GM12864 (cell line): Measurements from ENCODE around the gene CHN2.

Source experiments
- DNase-seq: peaks from one replicate; pipeline ENCODE4 v3.0.0-alpha.2; 2011; ENCODE audit warnings: low read depth
- H3K4me3 ChIP-seq: 2 replicates; pipeline ENCODE4 v1.5.1; 2011; ENCODE audit warnings: mild to moderate bottlenecking, low read depth, low read length, control low read depth
- TF ChIP-seq, protein P1 (sequence below): IDR thresholded peaks from 2 replicates; pipeline ENCODE4 v1.5.1; 2011; ENCODE audit warnings: low read depth, mild to moderate bottlenecking, moderate library complexity, low read length, control low read depth, inconsistent platforms; ENCODE audit errors: missing control alignments

The CHN2 gene

DNA sequence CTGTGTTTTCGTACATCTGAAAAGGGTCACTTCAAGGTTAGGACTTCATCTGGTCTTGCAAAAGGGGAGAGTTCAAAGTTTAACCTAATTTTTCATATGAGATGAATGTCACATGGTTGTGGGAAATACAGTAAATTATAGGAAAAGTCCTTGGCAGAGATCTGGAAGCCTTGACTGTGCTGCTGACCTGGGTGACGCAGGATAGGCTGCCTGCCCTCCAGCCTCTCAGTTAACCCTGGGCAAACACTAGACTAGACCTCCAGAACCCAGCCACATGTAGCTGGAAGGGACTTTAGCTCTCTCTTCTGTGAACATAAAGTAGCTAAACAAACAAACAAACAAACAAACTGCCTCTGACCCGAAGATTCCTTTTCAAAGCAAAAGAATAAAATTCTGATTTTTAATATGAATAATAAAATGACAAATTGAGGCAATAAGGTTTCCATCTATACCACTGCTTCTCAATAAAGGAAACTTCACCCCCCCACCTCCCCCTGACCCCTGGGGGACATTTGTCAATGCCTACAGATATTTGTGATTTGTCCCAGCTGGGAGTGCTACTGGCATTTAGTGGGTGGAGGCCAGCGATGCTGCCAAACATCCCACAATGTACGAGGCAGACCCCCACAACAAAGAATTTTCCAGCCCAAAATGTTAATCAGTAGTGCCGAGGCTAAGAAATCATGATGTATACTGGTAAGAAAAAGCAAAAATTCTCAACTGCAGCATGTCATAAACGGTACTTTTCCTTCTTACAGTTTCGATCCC is 293.8 kb downstream of the CHN2 start:
- no peak for DNase-seq
- TF ChIP-seq, protein P1, sequence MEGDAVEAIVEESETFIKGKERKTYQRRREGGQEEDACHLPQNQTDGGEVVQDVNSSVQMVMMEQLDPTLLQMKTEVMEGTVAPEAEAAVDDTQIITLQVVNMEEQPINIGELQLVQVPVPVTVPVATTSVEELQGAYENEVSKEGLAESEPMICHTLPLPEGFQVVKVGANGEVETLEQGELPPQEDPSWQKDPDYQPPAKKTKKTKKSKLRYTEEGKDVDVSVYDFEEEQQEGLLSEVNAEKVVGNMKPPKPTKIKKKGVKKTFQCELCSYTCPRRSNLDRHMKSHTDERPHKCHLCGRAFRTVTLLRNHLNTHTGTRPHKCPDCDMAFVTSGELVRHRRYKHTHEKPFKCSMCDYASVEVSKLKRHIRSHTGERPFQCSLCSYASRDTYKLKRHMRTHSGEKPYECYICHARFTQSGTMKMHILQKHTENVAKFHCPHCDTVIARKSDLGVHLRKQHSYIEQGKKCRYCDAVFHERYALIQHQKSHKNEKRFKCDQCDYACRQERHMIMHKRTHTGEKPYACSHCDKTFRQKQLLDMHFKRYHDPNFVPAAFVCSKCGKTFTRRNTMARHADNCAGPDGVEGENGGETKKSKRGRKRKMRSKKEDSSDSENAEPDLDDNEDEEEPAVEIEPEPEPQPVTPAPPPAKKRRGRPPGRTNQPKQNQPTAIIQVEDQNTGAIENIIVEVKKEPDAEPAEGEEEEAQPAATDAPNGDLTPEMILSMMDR: no peak
- H3K4me3 ChIP-seq: no peak overlapping the region

DNA sequence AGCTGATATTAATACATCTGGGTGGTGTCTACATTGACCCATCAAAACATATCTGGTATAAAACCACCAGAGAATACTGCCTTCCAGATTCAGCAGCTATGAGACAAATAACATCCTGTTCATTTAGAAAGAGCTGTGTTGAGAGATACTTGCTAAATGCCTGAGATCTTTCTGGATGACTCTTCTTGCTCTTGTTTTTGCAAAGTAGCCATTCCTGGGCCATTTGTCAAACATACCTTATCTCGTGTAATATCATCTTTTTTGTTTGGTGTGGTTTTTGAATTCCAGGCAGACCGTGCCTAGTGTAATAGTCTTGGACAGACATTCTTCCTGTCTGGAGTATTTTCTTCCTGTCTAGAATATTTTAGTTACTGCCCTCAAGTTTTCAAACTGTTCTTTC is 294.4 kb downstream of the CHN2 start:
- TF ChIP-seq, protein P1: no peak
- DNase-seq: no peak
- no peak overlapping the region for H3K4me3 ChIP-seq

DNA sequence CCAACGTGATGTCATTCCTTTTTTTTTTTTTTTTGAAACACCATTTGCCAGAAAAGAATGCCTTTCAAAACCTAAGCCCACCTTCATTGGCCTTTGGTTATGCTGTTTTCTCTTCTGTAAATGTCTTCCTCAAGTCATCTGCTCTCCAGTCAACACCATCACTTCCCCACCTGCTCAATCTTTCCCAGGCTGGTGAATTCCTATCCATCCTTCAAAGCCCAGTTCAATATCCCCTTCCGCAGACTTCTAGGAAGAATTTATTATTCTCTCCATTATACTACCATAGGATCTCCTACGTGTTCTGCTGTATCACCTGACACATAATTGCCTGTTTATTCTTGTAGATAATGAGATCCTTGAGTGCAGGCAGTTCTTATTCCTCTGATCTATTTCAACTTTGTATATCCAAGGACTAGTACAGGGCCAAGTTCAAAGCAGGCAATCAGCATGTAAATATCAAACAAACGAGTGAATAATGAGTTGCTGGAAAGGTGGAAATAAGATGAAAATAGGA is 295.6 kb downstream of the CHN2 start:
- no peak overlapping the region for H3K4me3 ChIP-seq
- DNase-seq: no peak
- TF ChIP-seq, protein P1: no peak

DNA sequence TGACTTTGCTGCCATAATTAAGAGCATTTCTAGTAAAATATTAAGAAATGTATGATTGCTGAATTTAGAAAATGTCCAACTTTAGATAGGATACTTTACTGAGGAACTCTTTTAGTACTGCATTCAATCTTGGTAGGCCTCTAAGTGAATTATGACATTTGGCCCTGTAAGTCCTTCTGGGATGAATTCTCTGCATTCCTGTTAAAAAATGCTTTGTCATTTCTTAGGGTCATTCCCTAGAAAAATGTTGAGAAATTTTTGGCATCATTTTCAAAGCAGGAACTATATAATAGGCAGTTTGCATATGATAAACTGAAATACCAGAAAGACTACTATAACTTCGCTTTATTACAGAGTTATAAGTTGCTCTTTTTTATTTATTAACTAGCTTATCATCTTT is 299.8 kb downstream of the CHN2 start:
- DNase-seq: no peak
- TF ChIP-seq, protein P1: no peak
- H3K4me3 ChIP-seq: no peak overlapping the region

DNA sequence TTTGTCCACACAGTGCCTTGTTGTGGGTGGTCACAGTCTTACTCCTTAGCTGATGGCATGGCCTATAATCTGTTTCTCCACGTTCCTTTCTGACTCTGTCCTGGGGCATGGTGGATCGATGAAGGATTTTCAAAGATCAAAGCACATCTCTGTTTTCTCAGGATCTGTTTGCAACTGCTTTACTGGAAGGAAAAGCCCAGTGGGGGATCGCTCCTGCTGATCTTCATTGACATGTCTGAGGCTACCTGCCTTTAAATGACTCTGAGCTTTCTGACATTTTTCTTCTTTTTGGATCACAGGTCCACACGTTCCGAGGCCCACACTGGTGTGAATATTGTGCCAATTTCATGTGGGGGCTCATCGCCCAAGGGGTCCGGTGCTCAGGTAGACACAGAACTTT is 301.1 kb downstream of the CHN2 start:
- TF ChIP-seq, protein P1: no peak
- H3K4me3 ChIP-seq: no peak overlapping the region
- no peak for DNase-seq

DNA sequence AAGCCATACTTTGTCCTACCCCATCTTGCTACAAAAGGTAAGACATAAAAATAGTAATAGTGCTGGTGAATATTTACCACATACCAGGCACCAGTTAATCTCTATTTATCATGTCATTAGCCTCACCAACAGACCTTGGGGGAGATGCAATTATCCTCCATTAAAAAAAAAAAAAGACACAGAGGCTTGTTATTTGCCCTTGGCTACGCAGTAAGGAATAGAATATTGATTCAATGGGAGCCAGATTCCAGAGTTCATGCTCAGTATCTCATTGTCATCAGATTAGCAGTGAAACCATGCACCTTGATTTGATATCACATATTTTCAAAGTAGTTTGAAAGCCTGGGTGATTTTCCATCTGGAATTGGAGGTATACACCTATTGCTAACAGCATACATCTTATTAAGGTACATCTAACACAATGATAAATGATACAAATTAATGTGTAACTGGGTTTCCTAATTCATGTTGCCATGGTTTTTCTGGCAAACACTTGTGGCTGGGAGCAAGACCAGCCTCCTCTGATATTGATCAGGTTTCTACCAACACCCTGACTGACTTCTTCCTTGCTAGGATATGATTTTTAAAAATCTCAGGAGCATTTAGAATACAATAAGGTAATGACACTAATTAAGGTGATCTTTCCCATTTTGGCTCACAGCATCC is 301.9 kb downstream of the CHN2 start:
- DNase-seq: no peak
- TF ChIP-seq, protein P1: no peak
- H3K4me3 ChIP-seq: no peak overlapping the region
